Spleen (tissue), 11 donors: ENCODE results near the gene TMEM131L. TPM values are rescaled to one million over a fixed set of nuclear protein-coding genes. Genes with fewer than 3 reads are reported as not detected.

Experiments
- DNase-seq: peaks from one replicate; pipeline ENCODE4 v3.0.0-alpha.2; 2020
- H3K27ac ChIP-seq, 8 donors: fragments of 200-600 bp; sonication (generic) in 7 of 8; 1 replicate in 4 of 8; 2 replicates in 4 of 8; pipeline versions ENCODE4 v1.5.0 to v1.8.0; 2016 to 2021; ENCODE audit warnings: inconsistent platforms in 4 of 8, mild to moderate bottlenecking in 4 of 8, moderate library complexity in 1 of 8
- H3K27me3 ChIP-seq, 7 donors: fragments of 200-600 bp; sonication (generic) in 6 of 7; replicated peaks in 1 of 7; 1 replicate in 4 of 7; 2 replicates in 3 of 7; pipeline versions ENCODE4 v1.5.0 to v1.8.0; 2016 to 2021; ENCODE audit warnings: inconsistent platforms in 3 of 7, mild to moderate bottlenecking in 1 of 7
- H3K36me3 ChIP-seq, 6 donors: fragments of 200-600 bp; sonication (generic) in 5 of 6; 1 replicate in 4 of 6; 2 replicates in 2 of 6; pipeline versions ENCODE4 v1.5.0 to v1.8.0; 2016 to 2021; ENCODE audit warnings: inconsistent platforms in 2 of 6
- H3K4me1 ChIP-seq, 6 donors: fragments of 200-600 bp; sonication (generic) in 5 of 6; 1 replicate in 3 of 6; 2 replicates in 3 of 6; pipeline versions ENCODE4 v1.5.0 to v1.8.0; 2016 to 2021; ENCODE audit warnings: inconsistent platforms in 3 of 6
- H3K4me3 ChIP-seq, 8 donors: fragments of 200-600 bp; sonication (generic) in 7 of 8; 1 replicate in 4 of 8; 2 replicates in 4 of 8; pipeline versions ENCODE4 v1.5.0 to v1.8.0; 2016 to 2021; ENCODE audit warnings: inconsistent platforms in 4 of 8, mild to moderate bottlenecking in 4 of 8, moderate library complexity in 2 of 8
- H3K9me3 ChIP-seq, 8 donors: fragments of 200-600 bp; sonication (generic) in 7 of 8; 1 replicate in 4 of 8; 2 replicates in 4 of 8; pipeline versions ENCODE4 v1.5.0 to v1.8.0; 2016 to 2021; ENCODE audit warnings: inconsistent platforms in 4 of 8
- POLR2A ChIP-seq, 3 donors: fragments of 450-650 bp; IDR thresholded peaks; one replicate each; pipeline ENCODE4 v1.5.1; 2017; ENCODE audit warnings: antibody characterized with exemption in 3 of 3, mild to moderate bottlenecking in 1 of 3
- POLR2AphosphoS5 ChIP-seq, 3 donors: sonication (generic); formaldehyde crosslinking; IDR thresholded peaks; one replicate each; pipeline ENCODE4 v1.5.1; 2017; ENCODE audit warnings: antibody characterized with exemption in 3 of 3
- WGBS, 5 donors: extraction: QIAGEN DNeasy Blood & Tissue Kit in 3 of 5; methylation state at CpG; one replicate each; pipeline versions ENCODE4 v1.1.5 to v1.1.7; 2013 to 2018; 5-methylcytosine and 5-hydroxymethylcytosine counted together
- intact Hi-C: fragments of 100-400 bp; cut with DNase I; formaldehyde crosslinking; loops from one replicate; pipeline ENCODE4 v1.15.0; 2023; ENCODE audit warnings: low total_unique reads
- polyA plus RNA-seq, 3 donors: library from polyadenylated mRNA; stranded (reverse); fragments of 200-250 nt; gene quantifications; one replicate each; pipeline ENCODE4 v1.2.1, GENCODE V29; 2013
- total RNA-seq, 7 donors: library from RNA; depleted of rRNA in 3 of 7; stranded (reverse); fragments of >200 nt in 3 of 7; fragmentation: NEBNext Ultra II Directional in 4 of 7; extraction: Animal tissue kit (Norgen Biotek cat#: 25700) in 4 of 7; gene quantifications; one replicate each; pipeline versions ENCODE4 v1.1.0 to v1.2.1, GENCODE V29; 2016 to 2021
- TF ChIP-seq, protein P1 (sequence below), 11 experiments: fragments of 200-600 bp in 7 of 11; fragments of 450-650 bp in 4 of 11; sonication (generic) in 4 of 11; IDR thresholded peaks in 8 of 11; conservative IDR thresholded peaks in 3 of 11; 1 replicate in 7 of 11; 2 replicates in 4 of 11; pipeline versions ENCODE4 v1.4.0 to v1.8.0; 2016 to 2021; ENCODE audit warnings: antibody characterized with exemption in 11 of 11, inconsistent platforms in 4 of 11, mild to moderate bottlenecking in 1 of 11
- donor health status: healthy with polysubstance abuse.
- donor health status: DM: no; HTN: no; CAD: no; lungs with moderate emphysema.
- donor health status: DM: no; HTN: no; CAD: no.
- donor health status: Bipolar disorder and iron deficiency.
- donor health status: healthy.
- donor health status: DM: no; HTN: no; CAD: no.
- donor health status: DM: yes; HTN: yes; CAD: no.

Gene TMEM131L
- total and polyA plus RNA-seq, 10 donors: 20.9 to 105 (median 80.1) TPM

- DNase-seq: no peak
- H3K27ac ChIP-seq: no peak overlapping the region
- H3K4me3 ChIP-seq: no peak overlapping the region
- H3K4me1 ChIP-seq: no peaks in the 10 kb centered on the region
- no peaks in the 10 kb centered on the region for H3K9me3 ChIP-seq
- TF ChIP-seq POLR2AphosphoS5 (IDR thresholded peaks at IDR 0.05) (no peak), POLR2A (IDR thresholded peaks at IDR 0.05) (no peak)
- TF ChIP-seq, protein P1, sequence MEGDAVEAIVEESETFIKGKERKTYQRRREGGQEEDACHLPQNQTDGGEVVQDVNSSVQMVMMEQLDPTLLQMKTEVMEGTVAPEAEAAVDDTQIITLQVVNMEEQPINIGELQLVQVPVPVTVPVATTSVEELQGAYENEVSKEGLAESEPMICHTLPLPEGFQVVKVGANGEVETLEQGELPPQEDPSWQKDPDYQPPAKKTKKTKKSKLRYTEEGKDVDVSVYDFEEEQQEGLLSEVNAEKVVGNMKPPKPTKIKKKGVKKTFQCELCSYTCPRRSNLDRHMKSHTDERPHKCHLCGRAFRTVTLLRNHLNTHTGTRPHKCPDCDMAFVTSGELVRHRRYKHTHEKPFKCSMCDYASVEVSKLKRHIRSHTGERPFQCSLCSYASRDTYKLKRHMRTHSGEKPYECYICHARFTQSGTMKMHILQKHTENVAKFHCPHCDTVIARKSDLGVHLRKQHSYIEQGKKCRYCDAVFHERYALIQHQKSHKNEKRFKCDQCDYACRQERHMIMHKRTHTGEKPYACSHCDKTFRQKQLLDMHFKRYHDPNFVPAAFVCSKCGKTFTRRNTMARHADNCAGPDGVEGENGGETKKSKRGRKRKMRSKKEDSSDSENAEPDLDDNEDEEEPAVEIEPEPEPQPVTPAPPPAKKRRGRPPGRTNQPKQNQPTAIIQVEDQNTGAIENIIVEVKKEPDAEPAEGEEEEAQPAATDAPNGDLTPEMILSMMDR (IDR thresholded peaks at IDR 0.05 in 8 of 11, conservative IDR thresholded peaks at IDR 0.05 in 3 of 11): no peak
- WGBS, 5 donors: 44 to 95% (median 65%) methylated on average over 2 of the region's 2 CpGs
- intact Hi-C loops: no loop called here
- no peaks in the 10 kb centered on the region for H3K27me3 ChIP-seq
- H3K36me3 ChIP-seq: peaks cover 4 to 100% (median 89%) of the 10 kb centered on the region in 6 donors
These were observed 128.1 kb downstream of the TMEM131L start for GRCh38 chr4:153594210-153594609.

DNA sequence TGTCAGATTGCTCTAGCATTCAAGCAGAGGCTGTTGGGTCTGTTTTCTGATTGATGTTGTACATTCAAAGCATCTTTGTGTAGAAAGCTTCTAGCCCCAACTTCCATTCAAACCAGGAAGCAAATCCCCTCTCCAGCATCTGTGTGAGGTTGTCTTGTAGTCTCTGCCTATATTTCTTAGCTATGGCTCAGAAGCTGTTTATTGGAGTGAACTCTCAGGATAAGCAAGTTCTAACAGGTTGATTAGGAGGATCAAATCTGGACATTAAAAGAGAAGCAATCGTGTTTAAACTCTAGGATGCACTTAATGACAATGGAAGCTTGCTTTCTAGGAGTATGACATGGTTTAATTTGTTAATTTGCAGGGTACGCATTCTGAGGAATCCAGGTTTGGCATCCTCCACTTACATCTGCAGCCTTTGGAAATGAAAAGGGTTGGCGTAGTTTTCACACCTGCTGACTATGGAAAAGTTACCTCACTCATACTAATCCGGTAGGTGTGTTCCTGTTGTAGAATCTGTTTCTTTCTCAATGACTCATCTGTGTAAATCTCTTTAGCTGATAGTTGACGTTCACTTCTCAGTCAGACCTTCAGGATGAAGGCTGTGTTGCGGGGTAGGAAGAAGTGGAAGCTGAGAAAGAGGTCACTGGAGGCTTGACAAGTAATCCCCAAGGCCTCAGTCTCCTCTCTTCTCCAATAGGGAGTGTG is 129.9 kb downstream of the TMEM131L start:
- TF ChIP-seq POLR2AphosphoS5 (IDR thresholded peaks at IDR 0.05): peak in 1 of 3 donors; percentile 7
- TF ChIP-seq, protein P1 (IDR thresholded peaks at IDR 0.05 in 8 of 11, conservative IDR thresholded peaks at IDR 0.05 in 3 of 11): no peak
- no peaks in the 10 kb centered on the region for H3K9me3 ChIP-seq
- intact Hi-C loops: no loop called here
- H3K4me1 ChIP-seq: peaks cover 0 to 11% (median 0%) of the 10 kb centered on the region in 6 donors
- 81 to 91% (median 87%) methylated on average over 6 of the region's 6 CpGs for WGBS, 5 donors
- H3K27me3 ChIP-seq: no peaks in the 10 kb centered on the region
- H3K27ac ChIP-seq: no peak overlapping the region
- no peak for DNase-seq
- no peak overlapping the region for H3K4me3 ChIP-seq
- H3K36me3 ChIP-seq: peaks cover 2 to 100% (median 92%) of the 10 kb centered on the region in 6 donors

- H3K27ac ChIP-seq: no peak overlapping the region
- no peak for DNase-seq
- H3K27me3 ChIP-seq: no peaks in the 10 kb centered on the region
- no peak overlapping the region for H3K4me3 ChIP-seq
- H3K36me3 ChIP-seq: peaks cover 0 to 100% (median 92%) of the 10 kb centered on the region in 6 donors
- intact Hi-C loops: no loop called here
- TF ChIP-seq, protein P1 (IDR thresholded peaks at IDR 0.05 in 8 of 11, conservative IDR thresholded peaks at IDR 0.05 in 3 of 11): no peak
- TF ChIP-seq POLR2A (IDR thresholded peaks at IDR 0.05): no peak
- no peak for TF ChIP-seq POLR2AphosphoS5 (IDR thresholded peaks at IDR 0.05)
- WGBS, 5 donors: 90 to 98% (median 94%) methylated on average over 3 of the region's 3 CpGs
- H3K9me3 ChIP-seq: no peaks in the 10 kb centered on the region
- H3K4me1 ChIP-seq: peaks cover 0 to 11% (median 0%) of the 10 kb centered on the region in 6 donors
These were observed 136.6 kb downstream of the TMEM131L start for GRCh38 chr4:153602758-153603157.

GRCh38 chr4:153603258-153603657 is 137.1 kb downstream of the TMEM131L start:
- 84 to 97% (median 93%) methylated on average over 2 of the region's 2 CpGs for WGBS, 5 donors
- Histone ChIP-seq H3K4me3 (no peak overlapping the region), H3K4me1 (peaks cover 0 to 12% (median 0%) of the 10 kb centered on the region in 6 donors), H3K36me3 (peaks cover 0 to 100% (median 90%) of the 10 kb centered on the region in 6 donors), H3K27ac (no peak overlapping the region), H3K9me3 (no peaks in the 10 kb centered on the region), H3K27me3 (no peaks in the 10 kb centered on the region)
- no peak for TF ChIP-seq POLR2AphosphoS5 (IDR thresholded peaks at IDR 0.05)
- DNase-seq: no peak
- intact Hi-C loops: no loop called here
